Prostate gland (tissue), 2 donors: ENCODE measurements around the gene HOXA3.

Experiments used
- POLR2A ChIP-seq: fragments of 450-650 bp; IDR thresholded peaks from one replicate; pipeline ENCODE4 v1.6.1; 2016; ENCODE audit warnings: antibody characterized with exemption, mild to moderate bottlenecking
- TF ChIP-seq, protein P1 (sequence below), 4 experiments: fragments of 200-600 bp in 2 of 4; fragments of 450-650 bp in 2 of 4; sonication (generic) in 2 of 4; IDR thresholded peaks; 1 replicate in 3 of 4; 2 replicates in 1 of 4; pipeline ENCODE4 v1.5.1; 2016 to 2019; ENCODE audit warnings: antibody characterized with exemption in 4 of 4, mild to moderate bottlenecking in 2 of 4, moderate library complexity in 2 of 4

DNA sequence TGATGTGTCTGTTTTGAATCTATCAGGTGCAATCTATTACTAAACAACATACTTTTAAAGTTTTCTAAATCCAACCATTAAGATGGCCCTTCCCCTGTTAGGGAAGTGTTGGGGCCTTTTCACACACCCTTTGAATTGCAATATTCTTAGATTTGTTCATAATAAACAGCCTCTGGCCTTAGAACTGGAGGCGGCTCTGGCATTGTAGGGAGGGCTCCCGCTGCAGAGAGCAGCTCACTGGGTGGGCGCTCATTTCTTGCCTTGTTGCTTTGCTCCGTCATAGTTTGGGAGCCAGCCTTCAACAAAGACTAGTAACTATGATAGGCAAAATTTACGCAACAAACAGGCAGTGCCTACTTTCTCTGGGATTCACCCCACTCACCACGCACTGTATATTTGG, 26.0 kb upstream of the HOXA3 start:
- TF ChIP-seq, protein P1, sequence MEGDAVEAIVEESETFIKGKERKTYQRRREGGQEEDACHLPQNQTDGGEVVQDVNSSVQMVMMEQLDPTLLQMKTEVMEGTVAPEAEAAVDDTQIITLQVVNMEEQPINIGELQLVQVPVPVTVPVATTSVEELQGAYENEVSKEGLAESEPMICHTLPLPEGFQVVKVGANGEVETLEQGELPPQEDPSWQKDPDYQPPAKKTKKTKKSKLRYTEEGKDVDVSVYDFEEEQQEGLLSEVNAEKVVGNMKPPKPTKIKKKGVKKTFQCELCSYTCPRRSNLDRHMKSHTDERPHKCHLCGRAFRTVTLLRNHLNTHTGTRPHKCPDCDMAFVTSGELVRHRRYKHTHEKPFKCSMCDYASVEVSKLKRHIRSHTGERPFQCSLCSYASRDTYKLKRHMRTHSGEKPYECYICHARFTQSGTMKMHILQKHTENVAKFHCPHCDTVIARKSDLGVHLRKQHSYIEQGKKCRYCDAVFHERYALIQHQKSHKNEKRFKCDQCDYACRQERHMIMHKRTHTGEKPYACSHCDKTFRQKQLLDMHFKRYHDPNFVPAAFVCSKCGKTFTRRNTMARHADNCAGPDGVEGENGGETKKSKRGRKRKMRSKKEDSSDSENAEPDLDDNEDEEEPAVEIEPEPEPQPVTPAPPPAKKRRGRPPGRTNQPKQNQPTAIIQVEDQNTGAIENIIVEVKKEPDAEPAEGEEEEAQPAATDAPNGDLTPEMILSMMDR (IDR thresholded peaks at IDR 0.05): no peak
- TF ChIP-seq POLR2A: no peak
